ENCODE results near the gene FBXL5.

Gene FBXL5

DNA sequence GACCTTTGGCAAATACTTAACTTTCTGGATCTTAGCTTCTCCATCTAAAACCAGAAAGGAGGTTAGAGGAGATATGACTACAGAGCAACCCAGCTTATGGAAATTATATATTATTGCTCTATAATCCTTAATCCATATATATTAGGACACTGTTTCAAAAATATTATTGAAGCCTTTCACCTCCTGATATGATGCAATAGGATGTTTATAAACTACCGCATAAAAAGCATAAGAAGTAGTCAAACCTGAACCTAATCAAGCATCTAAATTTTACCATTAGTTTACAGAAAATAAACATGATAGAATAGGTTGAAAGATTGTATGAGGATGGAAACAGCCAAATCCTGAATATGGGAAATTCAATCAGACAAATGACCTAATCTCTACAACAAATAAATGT lies 20.9 kb upstream of the FBXL5 start:
- no peak for DNase-seq (ENCODE audit: low read depth)

DNA sequence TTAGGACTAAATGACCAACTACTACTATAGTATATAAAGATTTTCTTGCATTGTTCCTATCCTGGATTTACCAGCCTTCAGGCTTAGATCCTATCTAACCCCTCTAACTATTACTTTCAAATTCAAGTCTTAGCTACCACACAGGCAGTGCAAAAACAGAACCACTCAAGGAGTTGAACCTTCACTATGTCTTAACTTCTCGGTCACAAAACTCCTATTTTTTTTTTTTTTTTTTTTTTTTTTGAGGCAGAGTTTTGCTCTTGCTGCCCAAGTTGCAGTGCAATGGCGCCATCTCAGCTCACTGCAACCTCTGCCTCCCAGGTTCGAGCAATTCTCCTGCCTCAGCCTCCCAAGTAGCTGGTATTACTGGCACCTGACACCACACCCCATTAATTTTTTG lies 20.2 kb upstream of the FBXL5 start:
- DNase-seq (ENCODE audit: low read depth), result no peak

DNA sequence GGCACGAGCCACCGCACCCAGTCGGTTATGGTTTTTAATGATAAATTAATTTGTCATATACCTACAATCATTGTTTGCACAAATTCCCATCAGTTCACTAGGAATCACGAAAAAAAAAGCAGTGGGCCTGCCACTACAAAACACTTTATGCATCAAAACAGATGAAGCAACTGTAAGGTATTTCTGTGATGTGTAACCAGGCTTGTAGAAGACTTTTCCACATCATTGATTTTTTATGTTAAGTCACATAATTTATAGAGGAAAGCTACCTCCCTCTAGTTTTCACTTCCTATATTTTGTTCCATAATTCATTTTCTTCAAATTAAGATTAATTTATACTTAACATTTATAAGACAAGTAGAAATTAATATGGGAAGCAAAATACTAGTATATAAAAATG lies 19.8 kb upstream of the FBXL5 start:
- no peak for DNase-seq (ENCODE audit: low read depth)

DNA sequence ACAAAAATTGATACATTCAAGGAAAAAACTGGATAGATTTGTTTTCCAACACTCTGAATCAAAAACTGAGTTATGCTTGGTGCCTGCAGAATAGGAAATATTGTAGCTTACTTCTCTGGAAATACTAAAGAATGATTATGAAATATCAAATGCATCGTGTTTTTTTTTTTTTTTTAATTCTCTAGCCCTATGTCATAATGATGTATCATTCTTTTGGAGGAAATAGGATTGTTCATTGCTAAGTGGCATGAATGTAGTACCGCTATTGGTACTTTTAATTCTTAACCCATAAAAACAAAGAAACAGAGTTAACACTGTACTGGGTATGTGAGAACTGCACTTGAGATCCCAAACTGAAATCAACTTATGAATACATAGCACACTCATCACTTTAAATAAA lies 18.9 kb upstream of the FBXL5 start:
- DNase-seq (ENCODE audit: low read depth), result no peak

DNA sequence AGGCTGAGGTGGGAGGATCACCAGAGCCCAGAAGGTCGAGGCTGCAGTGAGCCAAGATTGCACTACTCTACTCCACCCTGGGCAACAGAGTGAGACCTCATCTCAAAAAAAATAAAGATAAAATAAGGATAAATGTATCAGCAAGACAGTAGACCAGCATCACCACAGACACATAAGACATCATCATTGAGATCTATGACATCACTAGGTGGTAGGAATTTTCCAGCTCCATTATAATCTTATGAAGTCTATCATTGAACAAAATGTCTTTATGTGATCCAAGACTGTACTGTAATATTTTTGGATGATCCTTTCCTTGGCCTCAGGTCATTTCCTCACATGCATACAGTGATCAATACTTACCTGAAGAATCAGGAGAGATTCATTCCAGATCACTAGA lies 18.2 kb upstream of the FBXL5 start:
- no peak for DNase-seq (ENCODE audit: low read depth)

DNA sequence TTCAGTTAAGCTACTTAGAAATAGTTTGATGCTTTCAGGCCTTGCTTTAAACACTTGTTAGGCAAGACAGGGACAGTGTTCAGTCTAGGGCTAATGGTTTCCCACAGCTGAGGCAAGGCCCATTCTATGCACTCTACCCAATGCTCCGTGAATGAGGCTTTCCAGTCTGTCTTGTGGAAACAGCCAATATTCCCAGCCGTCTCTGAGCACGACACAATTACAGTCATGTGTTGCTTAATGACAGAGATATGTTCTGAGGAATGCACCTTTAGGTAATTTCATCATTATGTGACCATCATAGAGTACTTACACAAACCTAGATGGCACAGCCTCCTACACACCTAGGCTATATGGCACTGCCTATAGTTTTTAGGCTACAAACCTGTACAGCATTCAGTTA lies 16.9 kb upstream of the FBXL5 start:
- no peak for DNase-seq (ENCODE audit: low read depth)

DNA sequence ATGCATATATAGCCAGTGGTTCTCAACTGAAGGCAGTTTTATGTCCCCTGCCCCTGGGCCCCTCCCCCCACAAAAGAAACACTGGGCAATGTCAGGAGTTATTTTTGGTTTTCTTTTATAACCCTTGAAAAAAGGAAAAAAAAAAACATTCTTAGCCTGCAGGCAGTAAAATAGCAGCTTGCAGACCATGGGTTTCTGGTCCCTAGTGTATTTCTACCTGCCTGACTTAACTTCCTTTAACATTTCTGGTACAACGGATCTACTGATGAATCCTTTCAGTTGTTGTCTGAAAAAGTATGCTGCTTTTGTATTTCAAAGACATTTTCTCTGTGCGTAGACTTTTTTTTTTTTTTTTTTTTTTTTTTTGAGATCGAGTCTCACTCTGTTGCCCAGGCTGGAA lies 15.4 kb upstream of the FBXL5 start:
- no peak for DNase-seq (ENCODE audit: low read depth)

DNA sequence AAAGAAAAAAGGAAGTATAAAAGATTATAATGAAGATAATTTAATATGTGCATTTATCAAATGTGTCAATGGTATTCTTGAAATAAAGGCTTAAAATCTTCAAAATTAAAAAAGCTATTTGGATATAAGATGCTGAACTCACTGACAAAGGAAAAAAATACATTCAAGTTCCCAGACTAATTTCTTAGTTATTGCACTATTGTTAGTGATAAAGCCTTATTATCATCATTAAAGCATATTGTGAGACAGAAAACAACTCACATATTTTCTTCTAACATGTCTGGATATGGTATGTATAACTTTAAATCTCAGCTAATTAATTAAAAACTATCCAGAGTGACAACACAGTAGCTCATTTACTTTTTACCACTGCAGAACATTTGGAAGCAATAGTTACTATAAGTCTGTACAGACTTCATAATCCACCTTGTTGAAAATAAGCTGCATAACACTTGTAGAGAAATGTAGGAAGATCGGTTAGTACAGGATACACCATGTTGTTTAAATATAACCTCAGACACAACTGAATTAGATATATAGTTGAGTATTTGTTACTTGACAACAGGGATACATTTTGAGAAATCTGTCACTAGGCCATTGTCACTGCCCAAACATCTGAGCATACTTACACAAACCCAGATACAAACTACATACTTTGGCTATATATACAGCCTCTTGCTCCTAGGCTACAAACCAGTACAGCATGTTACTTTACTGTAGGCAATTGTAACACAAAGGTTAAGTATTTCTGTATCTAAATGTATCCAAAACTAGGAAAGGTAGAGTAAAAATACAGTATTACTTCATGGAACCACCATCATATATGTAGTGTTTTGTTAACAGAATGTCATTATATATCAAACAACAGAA lies 13.6 kb upstream of the FBXL5 start:
- DNase-seq (ENCODE audit: low read depth), result no peak

GRCh38 chr4:15667006-15667405 lies 11.8 kb upstream of the FBXL5 start:
- DNase-seq (ENCODE audit: low read depth), result no peak

DNA sequence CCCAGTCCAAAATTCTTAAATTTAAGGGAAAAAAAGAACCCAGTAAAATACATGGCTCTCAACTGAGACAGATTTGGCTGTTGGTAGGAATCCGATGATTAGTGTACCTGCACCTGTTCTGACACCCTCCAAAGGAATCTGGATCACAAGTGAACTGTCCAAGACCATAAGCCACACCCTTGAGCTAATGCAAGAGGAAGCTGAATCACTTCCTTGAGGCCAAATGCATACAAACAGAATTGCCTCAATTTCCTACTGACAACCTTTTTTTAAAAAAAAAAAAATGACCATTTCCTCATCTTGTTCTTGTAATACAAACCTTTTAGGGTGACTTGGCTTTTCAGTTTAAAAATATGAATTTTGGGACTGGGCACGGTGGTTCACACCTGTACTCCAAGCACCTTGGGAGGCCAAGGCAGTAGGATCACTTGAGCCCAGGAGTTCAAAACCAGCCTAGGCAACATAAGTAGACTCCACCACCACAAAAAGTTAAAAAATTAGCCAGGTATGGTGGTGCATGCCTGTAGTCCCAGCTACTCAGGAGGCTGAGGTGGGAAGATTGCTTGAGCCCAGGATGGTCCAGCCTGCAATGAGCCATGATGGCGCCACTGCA lies 10.7 kb upstream of the FBXL5 start:
- DNase-seq (ENCODE audit: low read depth), result no peak

DNA sequence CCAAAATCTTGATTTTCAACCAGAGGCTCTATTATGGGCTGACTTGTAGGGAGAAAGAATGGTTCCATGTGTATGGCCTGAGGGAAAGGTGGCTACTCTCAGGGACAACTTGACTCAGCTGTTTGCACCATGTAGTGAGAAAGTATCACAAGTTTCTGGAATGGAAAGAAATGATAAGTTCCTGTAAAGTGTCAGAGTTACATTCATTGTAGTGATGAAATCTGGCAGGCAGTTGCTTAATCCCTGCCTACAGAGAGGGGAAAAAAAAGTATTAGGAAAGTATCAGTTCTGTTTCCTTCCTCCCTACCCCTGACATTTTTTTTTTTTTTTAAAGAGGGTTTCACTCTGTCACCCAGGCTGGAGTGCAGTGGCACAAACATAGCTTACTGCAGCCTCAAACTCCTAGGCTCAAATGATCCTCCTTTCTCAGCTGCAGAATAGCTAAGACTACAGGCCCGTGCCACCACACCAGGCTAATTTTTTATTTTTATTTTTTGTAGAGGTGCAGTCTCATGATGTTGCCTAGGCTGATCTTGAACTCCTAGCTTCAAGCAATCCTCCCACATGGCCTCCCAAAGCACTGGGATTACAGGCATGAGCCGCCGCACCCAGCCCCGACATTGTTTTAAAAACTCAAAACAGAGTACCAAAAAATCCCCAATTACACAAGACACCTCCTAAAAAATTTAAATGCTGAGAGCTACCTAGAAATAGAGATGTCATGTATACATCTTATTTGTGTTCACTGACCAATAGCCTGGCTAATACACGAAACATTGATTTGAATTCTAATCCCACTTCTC lies 4.8 kb upstream of the FBXL5 start:
- no peak for DNase-seq (ENCODE audit: low read depth)

DNA sequence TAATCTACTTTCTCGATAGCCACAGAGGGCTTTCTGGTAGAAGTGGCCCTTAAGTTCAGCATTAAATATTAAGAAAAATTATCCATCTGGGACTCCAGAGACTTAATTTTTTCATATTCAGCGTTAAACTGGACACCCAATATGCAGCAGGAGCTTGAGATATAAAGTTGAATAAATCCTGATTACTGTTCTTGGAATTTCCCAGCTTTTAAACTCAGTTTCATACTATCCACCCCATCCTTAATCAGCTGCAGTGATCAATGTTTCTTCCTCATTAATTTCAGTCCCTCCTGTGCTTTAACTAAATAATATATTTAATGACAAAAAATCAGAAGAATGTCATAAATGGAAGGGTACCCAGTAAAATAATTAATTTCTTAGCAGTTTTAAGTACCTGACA lies 3.6 kb upstream of the FBXL5 start:
- no peak for DNase-seq (ENCODE audit: low read depth)

DNA sequence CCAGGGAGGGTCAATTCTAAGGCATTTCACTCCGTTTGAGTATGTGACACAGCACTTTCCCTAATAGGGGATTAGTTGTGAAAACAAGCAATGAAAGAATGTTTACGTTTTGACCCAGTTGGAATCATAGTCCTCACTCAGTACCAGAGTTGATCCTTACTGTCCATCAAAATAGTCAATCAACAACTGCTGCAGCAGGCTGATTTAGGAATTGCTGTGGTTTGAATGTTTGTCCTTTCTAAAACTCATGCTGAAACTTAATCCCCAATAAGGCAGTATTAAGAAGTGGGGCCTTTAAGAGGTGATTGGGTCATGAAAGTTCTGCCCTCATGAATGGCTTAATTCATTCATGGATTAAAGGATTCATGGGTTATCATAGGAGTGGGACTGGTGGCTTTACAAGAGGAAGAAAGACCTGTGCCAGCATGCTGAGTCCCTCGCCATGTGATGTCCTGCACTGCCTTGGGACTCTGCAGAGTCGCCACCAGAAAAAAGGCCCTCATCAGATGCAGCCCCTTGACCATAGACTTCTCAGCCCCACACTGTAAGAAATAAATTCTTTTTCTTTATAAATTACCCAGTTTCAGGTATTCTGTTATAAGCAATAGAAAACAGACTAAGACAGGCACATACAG lies 3.1 kb upstream of the FBXL5 start:
- no peak for DNase-seq (ENCODE audit: low read depth)

GRCh38 chr4:15657366-15657765 lies 2.2 kb upstream of the FBXL5 start:
- no peak for DNase-seq (ENCODE audit: low read depth)

- DNase-seq (ENCODE audit: low read depth), result no peak
These were observed 897 bp upstream of the FBXL5 start for GRCh38 chr4:15656038-15656470.

GRCh38 chr4:15654593-15655222 lies 449 bp downstream of the FBXL5 start:
- no peak for DNase-seq (ENCODE audit: low read depth)

GRCh38 chr4:15653864-15654592 lies 1.1 kb downstream of the FBXL5 start:
- no peak for DNase-seq (ENCODE audit: low read depth)

GRCh38 chr4:15653420-15653819 lies 1.7 kb downstream of the FBXL5 start:
- no peak for DNase-seq (ENCODE audit: low read depth)

GRCh38 chr4:15652841-15653240 lies 2.3 kb downstream of the FBXL5 start:
- no peak for DNase-seq (ENCODE audit: low read depth)

DNA sequence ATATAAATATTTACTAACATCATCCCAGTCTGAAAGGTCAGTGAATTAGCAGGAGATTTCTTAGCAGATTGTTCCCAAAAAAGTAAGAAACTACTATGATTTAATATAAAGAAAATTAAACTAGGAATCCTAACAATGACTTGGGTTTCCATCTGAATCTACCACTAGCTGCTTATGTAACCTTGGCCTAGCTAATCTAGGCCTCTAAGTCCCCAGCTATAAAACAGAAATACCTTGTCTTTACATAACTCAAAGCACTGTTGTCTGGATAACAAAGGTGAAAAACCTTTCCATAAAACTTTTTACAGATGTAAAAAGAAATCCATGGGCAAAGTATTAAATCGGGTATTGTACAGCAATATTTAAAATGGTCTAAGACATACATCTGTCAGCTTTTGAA lies 3.0 kb downstream of the FBXL5 start:
- DNase-seq (ENCODE audit: low read depth), result no peak

- DNase-seq (ENCODE audit: low read depth), result no peak
These were observed 3.5 kb downstream of the FBXL5 start for GRCh38 chr4:15651676-15652075.
